Measurements from ENCODE around the gene CSRP1. TPM values are rescaled to one million over a fixed set of nuclear protein-coding genes. Genes with fewer than 3 reads are reported as not detected.

The CSRP1 gene
- total RNA-seq, 1 experiment from 2014 or later: 14.3 TPM

DNA sequence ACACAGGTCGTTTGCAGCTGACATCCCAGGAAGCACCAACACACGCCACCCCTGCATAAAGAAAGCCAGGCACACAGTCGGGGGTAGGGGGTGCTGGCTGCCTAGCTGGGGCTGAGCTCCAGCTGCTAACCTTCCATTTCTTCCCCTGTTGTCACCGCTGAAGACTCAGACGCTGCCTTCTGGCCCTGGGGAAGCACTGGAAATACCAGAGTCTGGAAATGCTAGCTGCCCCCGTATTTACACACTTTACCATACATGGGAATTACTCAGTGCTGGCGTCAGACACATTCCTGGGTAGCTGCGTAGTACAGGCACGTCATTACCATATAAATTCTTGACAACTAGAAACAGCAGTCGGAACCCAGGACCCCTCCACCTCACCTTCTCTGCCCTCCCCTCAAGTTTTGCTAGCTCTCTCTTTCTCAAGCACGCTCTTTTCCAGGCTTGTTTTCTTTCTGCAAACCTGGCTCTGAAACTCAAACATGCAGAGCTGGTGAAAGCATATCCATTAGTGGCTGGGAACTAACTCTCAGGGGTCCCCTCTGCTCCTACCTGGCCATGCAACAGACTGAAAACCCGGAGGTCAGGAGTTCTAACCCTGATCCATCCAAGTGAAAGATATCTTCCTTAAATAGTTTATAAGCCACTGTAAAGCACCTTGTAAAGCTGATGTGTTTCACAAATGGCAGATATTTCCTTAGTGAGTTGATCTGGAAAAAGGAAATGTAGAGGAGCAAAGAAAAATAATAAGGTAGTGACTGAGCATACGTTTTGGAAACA lies 3.3 kb downstream of the CSRP1 start:
- DNase-seq (ENCODE audit: low spot score) (peak; percentile 52), ATAC-seq (peak; percentile 44)
- Mint-ChIP-seq H3K4me3 (peak overlapping the region; percentile 2; the same call in 1 of the 2 replicates), H3K27me3 (ENCODE audit: low read depth) (peaks cover 30% of the 10 kb centered on the region), H3K36me3 (no peaks in the 10 kb centered on the region), H3K4me1 (peaks cover 62% of the 10 kb centered on the region), H3K9me3 (no peaks in the 10 kb centered on the region), H3K27ac (peak overlapping the region; percentile 92)
- ChIA-PET CTCF (interaction anchor here (1.0 to 11.6 kb wide), 10 partner anchors 9 to 392 kb away, joined by 3 to 276 read pairs (median 5); partner anchors contain the start of gene PHLDA3), POLR2A (interaction anchor here (0.5 to 3.6 kb wide), 6 partner anchors 9 to 560 kb away, joined by 3 to 24 read pairs (median 4); partner anchors contain the start of gene PHLDA3)
- peak; percentile 73 for TF ChIP-seq ZNF423 (CRISPR knock-in tag; IDR thresholded peaks at IDR 0.05)
- TF ChIP-seq, protein P1, sequence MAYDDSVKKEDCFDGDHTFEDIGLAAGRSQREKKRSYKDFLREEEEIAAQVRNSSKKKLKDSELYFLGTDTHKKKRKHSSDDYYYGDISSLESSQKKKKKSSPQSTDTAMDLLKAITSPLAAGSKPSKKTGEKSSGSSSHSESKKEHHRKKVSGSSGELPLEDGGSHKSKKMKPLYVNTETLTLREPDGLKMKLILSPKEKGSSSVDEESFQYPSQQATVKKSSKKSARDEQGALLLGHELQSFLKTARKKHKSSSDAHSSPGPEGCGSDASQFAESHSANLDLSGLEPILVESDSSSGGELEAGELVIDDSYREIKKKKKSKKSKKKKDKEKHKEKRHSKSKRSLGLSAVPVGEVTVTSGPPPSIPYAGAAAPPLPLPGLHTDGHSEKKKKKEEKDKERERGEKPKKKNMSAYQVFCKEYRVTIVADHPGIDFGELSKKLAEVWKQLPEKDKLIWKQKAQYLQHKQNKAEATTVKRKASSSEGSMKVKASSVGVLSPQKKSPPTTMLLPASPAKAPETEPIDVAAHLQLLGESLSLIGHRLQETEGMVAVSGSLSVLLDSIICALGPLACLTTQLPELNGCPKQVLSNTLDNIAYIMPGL (CRISPR knock-in tag; IDR thresholded peaks at IDR 0.05): no peak
- TF ChIP-seq, protein P2, sequence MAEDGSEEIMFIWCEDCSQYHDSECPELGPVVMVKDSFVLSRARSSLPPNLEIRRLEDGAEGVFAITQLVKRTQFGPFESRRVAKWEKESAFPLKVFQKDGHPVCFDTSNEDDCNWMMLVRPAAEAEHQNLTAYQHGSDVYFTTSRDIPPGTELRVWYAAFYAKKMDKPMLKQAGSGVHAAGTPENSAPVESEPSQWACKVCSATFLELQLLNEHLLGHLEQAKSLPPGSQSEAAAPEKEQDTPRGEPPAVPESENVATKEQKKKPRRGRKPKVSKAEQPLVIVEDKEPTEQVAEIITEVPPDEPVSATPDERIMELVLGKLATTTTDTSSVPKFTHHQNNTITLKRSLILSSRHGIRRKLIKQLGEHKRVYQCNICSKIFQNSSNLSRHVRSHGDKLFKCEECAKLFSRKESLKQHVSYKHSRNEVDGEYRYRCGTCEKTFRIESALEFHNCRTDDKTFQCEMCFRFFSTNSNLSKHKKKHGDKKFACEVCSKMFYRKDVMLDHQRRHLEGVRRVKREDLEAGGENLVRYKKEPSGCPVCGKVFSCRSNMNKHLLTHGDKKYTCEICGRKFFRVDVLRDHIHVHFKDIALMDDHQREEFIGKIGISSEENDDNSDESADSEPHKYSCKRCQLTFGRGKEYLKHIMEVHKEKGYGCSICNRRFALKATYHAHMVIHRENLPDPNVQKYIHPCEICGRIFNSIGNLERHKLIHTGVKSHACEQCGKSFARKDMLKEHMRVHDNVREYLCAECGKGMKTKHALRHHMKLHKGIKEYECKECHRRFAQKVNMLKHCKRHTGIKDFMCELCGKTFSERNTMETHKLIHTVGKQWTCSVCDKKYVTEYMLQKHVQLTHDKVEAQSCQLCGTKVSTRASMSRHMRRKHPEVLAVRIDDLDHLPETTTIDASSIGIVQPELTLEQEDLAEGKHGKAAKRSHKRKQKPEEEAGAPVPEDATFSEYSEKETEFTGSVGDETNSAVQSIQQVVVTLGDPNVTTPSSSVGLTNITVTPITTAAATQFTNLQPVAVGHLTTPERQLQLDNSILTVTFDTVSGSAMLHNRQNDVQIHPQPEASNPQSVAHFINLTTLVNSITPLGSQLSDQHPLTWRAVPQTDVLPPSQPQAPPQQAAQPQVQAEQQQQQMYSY (CRISPR knock-in tag; IDR thresholded peaks at IDR 0.05): peak; percentile 71

DNA sequence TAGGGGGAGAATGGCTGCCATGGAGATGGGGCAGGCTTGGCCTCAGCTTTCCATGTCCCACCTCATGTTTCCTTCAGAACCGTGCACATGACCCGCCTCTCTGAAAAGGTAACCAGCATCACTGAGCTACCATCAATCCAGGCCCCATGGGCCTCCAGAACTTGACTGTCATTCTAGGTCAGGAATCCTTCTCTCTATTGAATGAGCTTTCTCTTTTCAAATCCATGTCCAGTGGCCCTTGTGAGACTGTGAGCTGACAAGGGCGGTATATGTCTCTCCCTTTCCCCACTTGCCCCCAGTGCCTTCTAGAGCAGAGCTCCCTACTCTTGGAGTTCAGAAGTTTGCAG lies 4.4 kb downstream of the CSRP1 start:
- no peak overlapping the region for H3K4me3 Mint-ChIP-seq
- TF ChIP-seq, protein P3, sequence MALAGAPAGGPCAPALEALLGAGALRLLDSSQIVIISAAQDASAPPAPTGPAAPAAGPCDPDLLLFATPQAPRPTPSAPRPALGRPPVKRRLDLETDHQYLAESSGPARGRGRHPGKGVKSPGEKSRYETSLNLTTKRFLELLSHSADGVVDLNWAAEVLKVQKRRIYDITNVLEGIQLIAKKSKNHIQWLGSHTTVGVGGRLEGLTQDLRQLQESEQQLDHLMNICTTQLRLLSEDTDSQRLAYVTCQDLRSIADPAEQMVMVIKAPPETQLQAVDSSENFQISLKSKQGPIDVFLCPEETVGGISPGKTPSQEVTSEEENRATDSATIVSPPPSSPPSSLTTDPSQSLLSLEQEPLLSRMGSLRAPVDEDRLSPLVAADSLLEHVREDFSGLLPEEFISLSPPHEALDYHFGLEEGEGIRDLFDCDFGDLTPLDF (CRISPR knock-in tag; IDR thresholded peaks at IDR 0.05): no peak
- TF ChIP-seq FOXK1 (CRISPR knock-in tag; IDR thresholded peaks at IDR 0.05): no peak
- peaks cover 19% of the 10 kb centered on the region for H3K27me3 Mint-ChIP-seq (ENCODE audit: low read depth)
- no peaks in the 10 kb centered on the region for H3K36me3 Mint-ChIP-seq
- POLR2A ChIA-PET: interaction anchor here (2.3 to 3.6 kb wide), 3 partner anchors 10 to 33 kb away, joined by 5 to 24 read pairs (median 21); partner anchors contain the start of gene PHLDA3
- H3K9me3 Mint-ChIP-seq: no peaks in the 10 kb centered on the region
- ATAC-seq (no peak), DNase-seq (ENCODE audit: low spot score) (no peak)
- CTCF ChIA-PET: interaction anchor here (1.1 to 11.6 kb wide), 12 partner anchors 10 to 393 kb away, joined by 3 to 276 read pairs (median 5); no protein-coding TSS in a partner anchor
- H3K4me1 Mint-ChIP-seq: peaks cover 62% of the 10 kb centered on the region
- peak overlapping the region; percentile 37; the same call in 1 of the 2 replicates for H3K27ac Mint-ChIP-seq

DNA sequence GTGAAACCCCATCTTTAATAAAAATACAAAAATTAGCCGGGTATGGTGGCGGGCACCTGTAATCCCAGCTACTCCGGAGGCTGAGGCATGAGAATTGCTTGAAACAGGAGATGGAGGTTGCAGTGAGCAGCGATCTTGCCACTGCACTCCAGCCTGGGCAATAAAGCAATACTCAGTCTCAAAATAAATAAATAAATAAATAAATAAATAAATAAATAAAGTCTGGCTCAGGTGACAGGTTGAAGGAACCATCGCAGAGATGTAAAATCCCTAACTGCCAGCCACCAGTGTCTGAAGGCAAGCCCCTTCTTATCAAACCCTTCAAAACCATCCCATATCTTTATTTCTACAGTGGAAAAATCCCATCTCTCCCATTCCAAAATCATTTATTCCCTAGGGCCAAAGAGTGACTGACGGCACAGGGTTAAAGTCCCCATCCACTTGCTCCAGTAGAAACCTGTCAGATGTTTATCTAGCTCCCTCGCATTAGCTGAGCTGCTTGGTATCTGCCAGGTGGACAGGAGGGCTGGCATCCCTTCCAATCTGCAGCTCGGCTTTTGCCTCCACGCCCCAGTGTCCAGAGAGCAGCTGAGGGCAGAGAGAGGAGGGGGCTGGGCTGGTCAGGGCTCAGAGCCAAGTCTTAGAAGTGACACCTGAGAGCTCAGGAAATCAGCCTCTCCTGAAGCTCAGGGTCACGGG lies 5.0 kb downstream of the CSRP1 start:
- peaks cover 59% of the 10 kb centered on the region for H3K4me1 Mint-ChIP-seq
- ChIA-PET POLR2A (interaction anchor here (2.3 to 3.6 kb wide), 3 partner anchors 11 to 33 kb away, joined by 5 to 24 read pairs (median 21); partner anchors contain the start of gene PHLDA3), CTCF (interaction anchor here (0.5 to 11.6 kb wide), 13 partner anchors 11 to 394 kb away, joined by 3 to 276 read pairs (median 5); no protein-coding TSS in a partner anchor)
- no peak overlapping the region for H3K4me3 Mint-ChIP-seq
- no peaks in the 10 kb centered on the region for H3K36me3 Mint-ChIP-seq
- peaks cover 14% of the 10 kb centered on the region for H3K27me3 Mint-ChIP-seq (ENCODE audit: low read depth)
- ATAC-seq (no peak), DNase-seq (ENCODE audit: low spot score) (no peak)
- TF ChIP-seq, protein P4, sequence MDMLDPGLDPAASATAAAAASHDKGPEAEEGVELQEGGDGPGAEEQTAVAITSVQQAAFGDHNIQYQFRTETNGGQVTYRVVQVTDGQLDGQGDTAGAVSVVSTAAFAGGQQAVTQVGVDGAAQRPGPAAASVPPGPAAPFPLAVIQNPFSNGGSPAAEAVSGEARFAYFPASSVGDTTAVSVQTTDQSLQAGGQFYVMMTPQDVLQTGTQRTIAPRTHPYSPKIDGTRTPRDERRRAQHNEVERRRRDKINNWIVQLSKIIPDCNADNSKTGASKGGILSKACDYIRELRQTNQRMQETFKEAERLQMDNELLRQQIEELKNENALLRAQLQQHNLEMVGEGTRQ (CRISPR knock-in tag; IDR thresholded peaks at IDR 0.05): no peak
- TF ChIP-seq CREB1 (CRISPR knock-in tag; IDR thresholded peaks at IDR 0.05): no peak
- TF ChIP-seq GRHL2 (CRISPR knock-in tag; IDR thresholded peaks at IDR 0.05; ENCODE audit: insufficient replicate concordance, severe bottlenecking): no peak
- no peak for TF ChIP-seq TP53 (CRISPR knock-in tag; IDR thresholded peaks at IDR 0.05)
- no peak for TF ChIP-seq IRF2 (CRISPR knock-in tag; IDR thresholded peaks at IDR 0.05; ENCODE audit: borderline replicate concordance, low read depth)
- TF ChIP-seq, protein P5, sequence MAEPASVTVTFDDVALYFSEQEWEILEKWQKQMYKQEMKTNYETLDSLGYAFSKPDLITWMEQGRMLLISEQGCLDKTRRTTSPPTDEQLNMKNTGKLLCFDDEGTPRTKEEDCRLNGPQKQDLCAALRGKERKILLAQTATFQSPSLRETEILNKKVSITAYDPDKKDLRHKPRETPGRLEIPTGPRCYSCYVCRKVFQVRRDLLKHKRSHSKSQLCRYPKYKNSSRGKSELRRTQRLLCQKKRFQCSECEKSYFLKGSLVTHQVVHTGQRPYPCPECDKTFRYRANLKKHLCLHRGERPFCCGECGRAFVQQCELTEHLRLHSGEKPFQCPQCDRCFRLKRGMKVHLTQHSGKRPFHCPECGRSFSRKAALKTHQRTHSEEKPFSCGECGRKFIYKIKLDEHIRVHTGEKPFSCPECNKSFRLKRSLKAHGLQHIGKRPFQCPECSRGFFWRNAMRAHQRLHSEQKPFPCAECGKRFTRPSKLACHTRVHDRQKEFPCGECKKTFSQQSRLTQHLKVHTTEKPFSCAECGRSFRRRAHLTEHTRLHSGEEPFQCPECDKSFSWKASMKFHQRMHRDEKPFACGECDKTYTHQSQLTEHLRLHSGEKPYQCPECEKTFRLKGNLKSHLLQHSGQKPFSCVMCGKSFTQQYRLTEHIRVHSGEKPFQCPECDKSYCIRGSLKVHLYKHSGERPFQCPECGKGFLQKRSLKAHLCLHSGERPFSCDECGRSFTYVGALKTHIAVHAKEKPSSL (CRISPR knock-in tag; conservative IDR thresholded peaks at IDR 0.05): no peak
- TF ChIP-seq GTF2I (CRISPR knock-in tag; conservative IDR thresholded peaks at IDR 0.05): no peak
- TF ChIP-seq JAZF1 (CRISPR knock-in tag; IDR thresholded peaks at IDR 0.05): no peak
- H3K27ac Mint-ChIP-seq: peak overlapping the region; percentile 37; the same call in 1 of the 2 replicates
- no peaks in the 10 kb centered on the region for H3K9me3 Mint-ChIP-seq
